BJ (cell line): ENCODE measurements around the gene TNPO3. TPM values are rescaled to one million over a fixed set of nuclear protein-coding genes. Genes with fewer than 3 reads are reported as not detected.

ENCODE experiments used
- CTCF ChIA-PET: fragments of 350-600 bp; formaldehyde crosslinking; extraction: SDS; loops from one replicate; lab custom pipeline; 2021; ENCODE audit warnings: antibody characterized with exemption, inconsistent platforms; lab: Yijun Ruan, JAX
- POLR2A ChIA-PET: fragments of 300-600 bp; sonication (Branson Sonifier 250); formaldehyde crosslinking; extraction: SDS; loops from one replicate; lab custom pipeline; 2021; ENCODE audit warnings: antibody characterized with exemption; lab: Charles Lee
- DNase-seq: peaks from one replicate; pipeline ENCODE4 v3.0.0-alpha.2; 2011; ENCODE audit warnings: low read depth
- H3K27me3 ChIP-seq: 2 replicates; pipeline ENCODE4 v1.6.0; 2011; ENCODE audit warnings: low read length; ENCODE audit not compliant: control insufficient read depth, insufficient read depth
- H3K36me3 ChIP-seq: 2 replicates; pipeline ENCODE4 v1.5.1; 2011; ENCODE audit warnings: low read length; ENCODE audit not compliant: control insufficient read depth, insufficient read depth
- H3K4me3 ChIP-seq: 2 replicates; pipeline ENCODE4 v1.5.1; 2011; ENCODE audit warnings: low read depth, mild to moderate bottlenecking, control low read depth, low read length
- CTCF ChIP-seq: IDR thresholded peaks from 2 replicates; pipeline ENCODE4 v1.5.1; 2011; ENCODE audit warnings: low read depth, mild to moderate bottlenecking, control low read depth, inconsistent platforms, low read length, moderate library complexity; ENCODE audit not compliant: insufficient read depth
- polyA plus RNA-seq: library from polyadenylated mRNA; depleted of rRNA; stranded (reverse); fragments of >200 nt; gene quantifications from 2 replicates; pipeline ENCODE4 v1.2.3, GENCODE V29; 2011

Gene TNPO3
- polyA plus RNA-seq, 1 experiment = 36.2 TPM

- ChIA-PET POLR2A (no interaction called here), CTCF (interaction anchor here (1.2 to 1.7 kb wide), 2 partner anchors 15 to 179 kb away, joined by 3 to 10 read pairs; no protein-coding TSS in a partner anchor)
- no peak for TF ChIP-seq CTCF
- Histone ChIP-seq H3K27me3 (peaks cover 32% of the 10 kb centered on the region), H3K36me3 (no peaks in the 10 kb centered on the region), H3K4me3 (no peak overlapping the region)
- no peak for DNase-seq
Measured at GRCh38 chr7:128912281-128912680, 142.6 kb downstream of the TNPO3 start.

GRCh38 chr7:128911423-128912031, 143.4 kb downstream of the TNPO3 start:
- no peaks in the 10 kb centered on the region for H3K36me3 ChIP-seq
- POLR2A ChIA-PET = no interaction called here
- no peak for DNase-seq
- H3K27me3 ChIP-seq = peaks cover 28% of the 10 kb centered on the region
- no peak overlapping the region for H3K4me3 ChIP-seq
- CTCF ChIA-PET = interaction anchor here (1.1 to 1.7 kb wide), 3 partner anchors 11 to 180 kb away, joined by 3 to 10 read pairs (median 3); no protein-coding TSS in a partner anchor
- no peak for TF ChIP-seq CTCF

- CTCF ChIA-PET = interaction anchor here (1.0 to 1.9 kb wide), 3 partner anchors 9 to 181 kb away, joined by 4 to 11 read pairs (median 5); no protein-coding TSS in a partner anchor
- peaks cover 28% of the 10 kb centered on the region for H3K27me3 ChIP-seq
- TF ChIP-seq CTCF = no peak
- POLR2A ChIA-PET = no interaction called here
- no peaks in the 10 kb centered on the region for H3K36me3 ChIP-seq
- DNase-seq = no peak
- H3K4me3 ChIP-seq = peak within 1 kb of the TSS; percentile 39
Measured at GRCh38 chr7:128910569-128910945, 144.4 kb downstream of the TNPO3 start, which contains the start of gene KCP. KCP (minus strand) TSS chr7:128910709; CDS start chr7:128910676, 33 bp downstream.

- no peak for DNase-seq
- CTCF ChIA-PET = interaction anchor here (1.0 to 1.9 kb wide), 3 partner anchors 10 to 182 kb away, joined by 4 to 11 read pairs (median 5); no protein-coding TSS in a partner anchor
- H3K27me3 ChIP-seq = peaks cover 26% of the 10 kb centered on the region
Measured at GRCh38 chr7:128909625-128910568, 145.0 kb downstream of the TNPO3 start.

More at GRCh38 chr7:128909625-128910568, 145.0 kb downstream of the TNPO3 start:
- Histone ChIP-seq H3K4me3 (peak overlapping the region; percentile 39), H3K36me3 (no peaks in the 10 kb centered on the region)
- TF ChIP-seq CTCF = no peak
- POLR2A ChIA-PET = no interaction called here
